ENCODE measurements around the gene TRIM61.

GRCh38 chr4:164997941-164998340, 20.5 kb upstream of the TRIM61 start:
- TF ChIP-seq CTCF (IDR thresholded peaks at IDR 0.05) = no peak
- no peak for TF ChIP-seq ATF2 (CRISPR knock-in tag; IDR thresholded peaks at IDR 0.05; ENCODE audit: borderline replicate concordance, low read depth)
- TF ChIP-seq MYBL2 (CRISPR knock-in tag; IDR thresholded peaks at IDR 0.05) = no peak
- no peak for TF ChIP-seq FOXK1 (CRISPR knock-in tag; IDR thresholded peaks at IDR 0.05)
- no peak for TF ChIP-seq FOXP1 (CRISPR knock-in tag; IDR thresholded peaks at IDR 0.05; ENCODE audit: borderline replicate concordance)
- TF ChIP-seq KAT7 (CRISPR knock-in tag; IDR thresholded peaks at IDR 0.05; ENCODE audit: borderline replicate concordance) = no peak
- TF ChIP-seq USF2 (CRISPR knock-in tag; IDR thresholded peaks at IDR 0.05) = no peak
- no peak for TF ChIP-seq NR1H2 (CRISPR knock-in tag; IDR thresholded peaks at IDR 0.05)
- TF ChIP-seq STAT6 (CRISPR knock-in tag; conservative IDR thresholded peaks at IDR 0.05; ENCODE audit: low read depth) = no peak
